Measurements from ENCODE around the gene PBX4. TPM values are rescaled to one million over a fixed set of nuclear protein-coding genes. Genes with fewer than 3 reads are reported as not detected.
A peak's percentile ranks its signal among the peaks of the same experiment; 100 is the strongest.

Gene PBX4
- total RNA-seq, 4 donors from 2014 or later, result 1.3 to 2.8 (median 1.6) TPM; not detected in 1

GRCh38 chr19:19554074-19555023 is 64.1 kb downstream of the PBX4 start:
- H3K4me1 ChIP-seq, result no peaks in the 10 kb centered on the region
- no peak for DNase-seq
- H3K4me3 ChIP-seq, result no peak overlapping the region
- H3K9me3 ChIP-seq, result no peaks in the 10 kb centered on the region
- TF ChIP-seq CTCF (IDR thresholded peaks at IDR 0.05) (peak in 3 of 4 experiments; percentile 24 to 37 (median 28)), POLR2A (IDR thresholded peaks at IDR 0.05) (no peak)
- H3K27ac ChIP-seq, result no peak overlapping the region
- H3K36me3 ChIP-seq, result no peaks in the 10 kb centered on the region
- intact Hi-C loops (cut with DNase I; ENCODE audit: low total_unique reads), result no loop called here
- peaks cover 0 to 6% of the 10 kb centered on the region in 2 donors for H3K27me3 ChIP-seq

- H3K9me3 ChIP-seq, result no peaks in the 10 kb centered on the region
- no peak for DNase-seq
- H3K36me3 ChIP-seq, result no peaks in the 10 kb centered on the region
- peaks cover 0 to 6% of the 10 kb centered on the region in 2 donors for H3K27me3 ChIP-seq
- intact Hi-C loops (cut with DNase I; ENCODE audit: low total_unique reads), result no loop called here
- TF ChIP-seq POLR2A (IDR thresholded peaks at IDR 0.05) (no peak), CTCF (IDR thresholded peaks at IDR 0.05) (no peak)
- no peaks in the 10 kb centered on the region for H3K4me1 ChIP-seq
- no peak overlapping the region for H3K4me3 ChIP-seq
- no peak overlapping the region for H3K27ac ChIP-seq
Measured at GRCh38 chr19:19553670-19554069, 64.8 kb downstream of the PBX4 start.

- Histone ChIP-seq H3K36me3 (no peaks in the 10 kb centered on the region), H3K4me3 (no peak overlapping the region), H3K27ac (no peak overlapping the region), H3K9me3 (no peaks in the 10 kb centered on the region), H3K27me3 (peaks cover 0 to 6% of the 10 kb centered on the region in 2 donors), H3K4me1 (no peaks in the 10 kb centered on the region)
- no peak for DNase-seq
- intact Hi-C loops (cut with DNase I; ENCODE audit: low total_unique reads), result no loop called here
- no peak for TF ChIP-seq CTCF (IDR thresholded peaks at IDR 0.05)
Measured at GRCh38 chr19:19552798-19553197, 65.7 kb downstream of the PBX4 start.

GRCh38 chr19:19551853-19552192 is 66.7 kb downstream of the PBX4 start:
- Histone ChIP-seq H3K4me1 (no peaks in the 10 kb centered on the region), H3K9me3 (no peaks in the 10 kb centered on the region), H3K36me3 (no peaks in the 10 kb centered on the region), H3K4me3 (no peak overlapping the region), H3K27ac (no peak overlapping the region), H3K27me3 (peaks cover 0 to 6% of the 10 kb centered on the region in 2 donors)
- TF ChIP-seq CTCF (IDR thresholded peaks at IDR 0.05) (no peak), POLR2A (IDR thresholded peaks at IDR 0.05) (no peak)
- DNase-seq, result no peak
- intact Hi-C loops (cut with DNase I; ENCODE audit: low total_unique reads), result no loop called here

Measured in uterus (tissue), 4 donors.